ENCODE data around the gene TBX6. TPM values are rescaled to one million over a fixed set of nuclear protein-coding genes. Genes with fewer than 3 reads are reported as not detected.
"Not testable (repeated sequence)": the region's sequence is repeated elsewhere in the genome, so short reads cannot be mapped to it uniquely, and the experiment has no call there.

TBX6 gene
- total RNA-seq, 1 experiment from 2014 or later = 5.1 TPM

- H3K4me3 Mint-ChIP-seq; ATAC-seq; H3K27ac Mint-ChIP-seq; H3K36me3 Mint-ChIP-seq; H3K9me3 Mint-ChIP-seq; DNase-seq (ENCODE audit: low spot score); H3K4me1 Mint-ChIP-seq; POLR2A ChIA-PET: not testable (repeated sequence)
- CTCF ChIA-PET = interaction anchor here (1.5 to 4.3 kb wide), 2 partner anchors 13 to 284 kb away, joined by 4 to 40 read pairs; partner anchors contain the start of gene GDPD3
- TF ChIP-seq ZNF121 (CRISPR knock-in tag; IDR thresholded peaks at IDR 0.05) = peak; percentile 64; the same call in 1 of the 2 replicates
- peaks cover 31% of the 10 kb centered on the region for H3K27me3 Mint-ChIP-seq (ENCODE audit: low read depth)
These were observed 34.0 kb upstream of the TBX6 start for GRCh38 chr16:30125690-30126089.

DNA sequence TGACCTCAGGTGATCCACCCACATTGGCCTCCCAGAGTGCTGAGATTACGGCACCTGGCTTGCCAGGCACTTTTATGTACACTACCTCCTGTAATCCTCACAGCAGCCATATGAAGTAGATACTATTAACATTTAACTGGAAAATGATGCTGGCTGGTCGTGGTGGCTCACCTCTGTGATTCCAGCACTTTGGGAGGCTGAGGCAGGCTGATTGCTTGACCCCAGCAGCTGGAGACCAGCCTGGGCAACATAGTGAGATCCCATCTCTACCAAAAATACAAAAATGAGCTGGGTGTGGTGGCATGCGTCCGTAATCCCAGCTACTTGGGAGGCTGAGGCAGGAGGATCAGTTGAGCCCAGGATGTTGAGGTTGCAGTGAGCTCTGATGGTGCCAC is 33.3 kb upstream of the TBX6 start:
- H3K4me3 Mint-ChIP-seq = no peak overlapping the region
- TF ChIP-seq, protein P1, sequence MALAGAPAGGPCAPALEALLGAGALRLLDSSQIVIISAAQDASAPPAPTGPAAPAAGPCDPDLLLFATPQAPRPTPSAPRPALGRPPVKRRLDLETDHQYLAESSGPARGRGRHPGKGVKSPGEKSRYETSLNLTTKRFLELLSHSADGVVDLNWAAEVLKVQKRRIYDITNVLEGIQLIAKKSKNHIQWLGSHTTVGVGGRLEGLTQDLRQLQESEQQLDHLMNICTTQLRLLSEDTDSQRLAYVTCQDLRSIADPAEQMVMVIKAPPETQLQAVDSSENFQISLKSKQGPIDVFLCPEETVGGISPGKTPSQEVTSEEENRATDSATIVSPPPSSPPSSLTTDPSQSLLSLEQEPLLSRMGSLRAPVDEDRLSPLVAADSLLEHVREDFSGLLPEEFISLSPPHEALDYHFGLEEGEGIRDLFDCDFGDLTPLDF (CRISPR knock-in tag; IDR thresholded peaks at IDR 0.05) = no peak
- no peak for TF ChIP-seq ATF1 (CRISPR knock-in tag; IDR thresholded peaks at IDR 0.05)
- TF ChIP-seq ESRRA (CRISPR knock-in tag; IDR thresholded peaks at IDR 0.05; ENCODE audit: borderline replicate concordance) = no peak
- TF ChIP-seq, protein P2, sequence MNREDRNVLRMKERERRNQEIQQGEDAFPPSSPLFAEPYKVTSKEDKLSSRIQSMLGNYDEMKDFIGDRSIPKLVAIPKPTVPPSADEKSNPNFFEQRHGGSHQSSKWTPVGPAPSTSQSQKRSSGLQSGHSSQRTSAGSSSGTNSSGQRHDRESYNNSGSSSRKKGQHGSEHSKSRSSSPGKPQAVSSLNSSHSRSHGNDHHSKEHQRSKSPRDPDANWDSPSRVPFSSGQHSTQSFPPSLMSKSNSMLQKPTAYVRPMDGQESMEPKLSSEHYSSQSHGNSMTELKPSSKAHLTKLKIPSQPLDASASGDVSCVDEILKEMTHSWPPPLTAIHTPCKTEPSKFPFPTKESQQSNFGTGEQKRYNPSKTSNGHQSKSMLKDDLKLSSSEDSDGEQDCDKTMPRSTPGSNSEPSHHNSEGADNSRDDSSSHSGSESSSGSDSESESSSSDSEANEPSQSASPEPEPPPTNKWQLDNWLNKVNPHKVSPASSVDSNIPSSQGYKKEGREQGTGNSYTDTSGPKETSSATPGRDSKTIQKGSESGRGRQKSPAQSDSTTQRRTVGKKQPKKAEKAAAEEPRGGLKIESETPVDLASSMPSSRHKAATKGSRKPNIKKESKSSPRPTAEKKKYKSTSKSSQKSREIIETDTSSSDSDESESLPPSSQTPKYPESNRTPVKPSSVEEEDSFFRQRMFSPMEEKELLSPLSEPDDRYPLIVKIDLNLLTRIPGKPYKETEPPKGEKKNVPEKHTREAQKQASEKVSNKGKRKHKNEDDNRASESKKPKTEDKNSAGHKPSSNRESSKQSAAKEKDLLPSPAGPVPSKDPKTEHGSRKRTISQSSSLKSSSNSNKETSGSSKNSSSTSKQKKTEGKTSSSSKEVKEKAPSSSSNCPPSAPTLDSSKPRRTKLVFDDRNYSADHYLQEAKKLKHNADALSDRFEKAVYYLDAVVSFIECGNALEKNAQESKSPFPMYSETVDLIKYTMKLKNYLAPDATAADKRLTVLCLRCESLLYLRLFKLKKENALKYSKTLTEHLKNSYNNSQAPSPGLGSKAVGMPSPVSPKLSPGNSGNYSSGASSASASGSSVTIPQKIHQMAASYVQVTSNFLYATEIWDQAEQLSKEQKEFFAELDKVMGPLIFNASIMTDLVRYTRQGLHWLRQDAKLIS (CRISPR knock-in tag; IDR thresholded peaks at IDR 0.05; ENCODE audit: borderline replicate concordance) = no peak
- TF ChIP-seq JUN (CRISPR knock-in tag; IDR thresholded peaks at IDR 0.05) = no peak
- no peak for TF ChIP-seq ZNF423 (CRISPR knock-in tag; IDR thresholded peaks at IDR 0.05)
- no peak for TF ChIP-seq RELA (CRISPR knock-in tag; IDR thresholded peaks at IDR 0.05; ENCODE audit: borderline replicate concordance)
- TF ChIP-seq NFE2L1 (CRISPR knock-in tag; IDR thresholded peaks at IDR 0.05) = no peak
- TF ChIP-seq, protein P3, sequence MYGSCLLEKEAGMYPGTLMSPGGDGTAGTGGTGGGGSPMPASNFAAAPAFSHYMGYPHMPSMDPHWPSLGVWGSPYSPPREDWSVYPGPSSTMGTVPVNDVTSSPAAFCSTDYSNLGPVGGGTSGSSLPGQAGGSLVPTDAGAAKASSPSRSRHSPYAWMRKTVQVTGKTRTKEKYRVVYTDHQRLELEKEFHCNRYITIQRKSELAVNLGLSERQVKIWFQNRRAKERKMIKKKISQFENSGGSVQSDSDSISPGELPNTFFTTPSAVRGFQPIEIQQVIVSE (CRISPR knock-in tag; IDR thresholded peaks at IDR 0.05; ENCODE audit: borderline replicate concordance) = no peak
- TF ChIP-seq CREB1 (CRISPR knock-in tag; IDR thresholded peaks at IDR 0.05) = no peak
- TF ChIP-seq, protein P4, sequence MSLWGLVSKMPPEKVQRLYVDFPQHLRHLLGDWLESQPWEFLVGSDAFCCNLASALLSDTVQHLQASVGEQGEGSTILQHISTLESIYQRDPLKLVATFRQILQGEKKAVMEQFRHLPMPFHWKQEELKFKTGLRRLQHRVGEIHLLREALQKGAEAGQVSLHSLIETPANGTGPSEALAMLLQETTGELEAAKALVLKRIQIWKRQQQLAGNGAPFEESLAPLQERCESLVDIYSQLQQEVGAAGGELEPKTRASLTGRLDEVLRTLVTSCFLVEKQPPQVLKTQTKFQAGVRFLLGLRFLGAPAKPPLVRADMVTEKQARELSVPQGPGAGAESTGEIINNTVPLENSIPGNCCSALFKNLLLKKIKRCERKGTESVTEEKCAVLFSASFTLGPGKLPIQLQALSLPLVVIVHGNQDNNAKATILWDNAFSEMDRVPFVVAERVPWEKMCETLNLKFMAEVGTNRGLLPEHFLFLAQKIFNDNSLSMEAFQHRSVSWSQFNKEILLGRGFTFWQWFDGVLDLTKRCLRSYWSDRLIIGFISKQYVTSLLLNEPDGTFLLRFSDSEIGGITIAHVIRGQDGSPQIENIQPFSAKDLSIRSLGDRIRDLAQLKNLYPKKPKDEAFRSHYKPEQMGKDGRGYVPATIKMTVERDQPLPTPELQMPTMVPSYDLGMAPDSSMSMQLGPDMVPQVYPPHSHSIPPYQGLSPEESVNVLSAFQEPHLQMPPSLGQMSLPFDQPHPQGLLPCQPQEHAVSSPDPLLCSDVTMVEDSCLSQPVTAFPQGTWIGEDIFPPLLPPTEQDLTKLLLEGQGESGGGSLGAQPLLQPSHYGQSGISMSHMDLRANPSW (CRISPR knock-in tag; conservative IDR thresholded peaks at IDR 0.05; ENCODE audit: low read depth) = no peak
- TF ChIP-seq MYBL2 (CRISPR knock-in tag; IDR thresholded peaks at IDR 0.05) = no peak
- TF ChIP-seq EMX1 (CRISPR knock-in tag; IDR thresholded peaks at IDR 0.05) = no peak
- TF ChIP-seq TEAD1 (CRISPR knock-in tag; IDR thresholded peaks at IDR 0.05) = no peak
- no peak for TF ChIP-seq ZNF121 (CRISPR knock-in tag; IDR thresholded peaks at IDR 0.05)
- TF ChIP-seq, protein P5, sequence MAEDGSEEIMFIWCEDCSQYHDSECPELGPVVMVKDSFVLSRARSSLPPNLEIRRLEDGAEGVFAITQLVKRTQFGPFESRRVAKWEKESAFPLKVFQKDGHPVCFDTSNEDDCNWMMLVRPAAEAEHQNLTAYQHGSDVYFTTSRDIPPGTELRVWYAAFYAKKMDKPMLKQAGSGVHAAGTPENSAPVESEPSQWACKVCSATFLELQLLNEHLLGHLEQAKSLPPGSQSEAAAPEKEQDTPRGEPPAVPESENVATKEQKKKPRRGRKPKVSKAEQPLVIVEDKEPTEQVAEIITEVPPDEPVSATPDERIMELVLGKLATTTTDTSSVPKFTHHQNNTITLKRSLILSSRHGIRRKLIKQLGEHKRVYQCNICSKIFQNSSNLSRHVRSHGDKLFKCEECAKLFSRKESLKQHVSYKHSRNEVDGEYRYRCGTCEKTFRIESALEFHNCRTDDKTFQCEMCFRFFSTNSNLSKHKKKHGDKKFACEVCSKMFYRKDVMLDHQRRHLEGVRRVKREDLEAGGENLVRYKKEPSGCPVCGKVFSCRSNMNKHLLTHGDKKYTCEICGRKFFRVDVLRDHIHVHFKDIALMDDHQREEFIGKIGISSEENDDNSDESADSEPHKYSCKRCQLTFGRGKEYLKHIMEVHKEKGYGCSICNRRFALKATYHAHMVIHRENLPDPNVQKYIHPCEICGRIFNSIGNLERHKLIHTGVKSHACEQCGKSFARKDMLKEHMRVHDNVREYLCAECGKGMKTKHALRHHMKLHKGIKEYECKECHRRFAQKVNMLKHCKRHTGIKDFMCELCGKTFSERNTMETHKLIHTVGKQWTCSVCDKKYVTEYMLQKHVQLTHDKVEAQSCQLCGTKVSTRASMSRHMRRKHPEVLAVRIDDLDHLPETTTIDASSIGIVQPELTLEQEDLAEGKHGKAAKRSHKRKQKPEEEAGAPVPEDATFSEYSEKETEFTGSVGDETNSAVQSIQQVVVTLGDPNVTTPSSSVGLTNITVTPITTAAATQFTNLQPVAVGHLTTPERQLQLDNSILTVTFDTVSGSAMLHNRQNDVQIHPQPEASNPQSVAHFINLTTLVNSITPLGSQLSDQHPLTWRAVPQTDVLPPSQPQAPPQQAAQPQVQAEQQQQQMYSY (CRISPR knock-in tag; IDR thresholded peaks at IDR 0.05) = no peak
- TF ChIP-seq ETV6 (CRISPR knock-in tag; IDR thresholded peaks at IDR 0.05) = no peak
- TF ChIP-seq, protein P6, sequence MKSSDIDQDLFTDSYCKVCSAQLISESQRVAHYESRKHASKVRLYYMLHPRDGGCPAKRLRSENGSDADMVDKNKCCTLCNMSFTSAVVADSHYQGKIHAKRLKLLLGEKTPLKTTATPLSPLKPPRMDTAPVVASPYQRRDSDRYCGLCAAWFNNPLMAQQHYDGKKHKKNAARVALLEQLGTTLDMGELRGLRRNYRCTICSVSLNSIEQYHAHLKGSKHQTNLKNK (CRISPR knock-in tag; IDR thresholded peaks at IDR 0.05) = no peak
- no peaks in the 10 kb centered on the region for H3K9me3 Mint-ChIP-seq
- no peak overlapping the region for H3K27ac Mint-ChIP-seq
- DNase-seq (ENCODE audit: low spot score) (no peak), ATAC-seq (no peak)
- no peaks in the 10 kb centered on the region for H3K36me3 Mint-ChIP-seq
- CTCF ChIA-PET = interaction anchor here (1.5 to 4.3 kb wide), 3 partner anchors 13 to 285 kb away, joined by 4 to 40 read pairs (median 10); partner anchors contain the start of genes GDPD3 and TBX6
- H3K4me1 Mint-ChIP-seq = peaks cover 5% of the 10 kb centered on the region
- H3K27me3 Mint-ChIP-seq (ENCODE audit: low read depth) = peaks cover 33% of the 10 kb centered on the region
- POLR2A ChIA-PET = no interaction called here

All from WTC11 (cell line).